ENCODE data around the gene CCDC182.
A peak's percentile ranks its signal among the peaks of the same experiment; 100 is the strongest.

The CCDC182 gene

GRCh38 chr17:57730026-57730701 lies 14.9 kb downstream of the CCDC182 start:
- Histone ChIP-seq H3K9me3 (ENCODE audit: control insufficient read depth, low read length) (no peaks in the 10 kb centered on the region), H3K27me3 (ENCODE audit: control insufficient read depth, insufficient read depth, low read length, poor library complexity, severe bottlenecking) (no peaks in the 10 kb centered on the region), H3K27ac (ENCODE audit: insufficient read depth, low read depth, low read length, poor library complexity, severe bottlenecking) (no peak overlapping the region), H3K36me3 (ENCODE audit: control insufficient read depth, insufficient read depth, low read length) (no peaks in the 10 kb centered on the region), H3K4me1 (ENCODE audit: control insufficient read depth, insufficient read depth, low read length) (no peaks in the 10 kb centered on the region), H3K4me3 (ENCODE audit: insufficient read depth, low read depth, low read length) (no peak overlapping the region)
- WGBS, 2 experiments, result 92 to 93% methylated on average over 3 of the region's 3 CpGs

- no peaks in the 10 kb centered on the region for H3K27me3 ChIP-seq (ENCODE audit: control insufficient read depth, insufficient read depth, low read length, poor library complexity, severe bottlenecking)
- H3K4me1 ChIP-seq (ENCODE audit: control insufficient read depth, insufficient read depth, low read length), result peaks cover 18% of the 10 kb centered on the region
- H3K27ac ChIP-seq (ENCODE audit: insufficient read depth, low read depth, low read length, poor library complexity, severe bottlenecking), result no peak overlapping the region
- H3K9me3 ChIP-seq (ENCODE audit: control insufficient read depth, low read length), result no peaks in the 10 kb centered on the region
- 84 to 88% methylated on average over 8 of the region's 8 CpGs for WGBS, 2 experiments
- no peak overlapping the region for H3K4me3 ChIP-seq (ENCODE audit: insufficient read depth, low read depth, low read length)
- no peaks in the 10 kb centered on the region for H3K36me3 ChIP-seq (ENCODE audit: control insufficient read depth, insufficient read depth, low read length)
Measured at GRCh38 chr17:57727630-57728175, 17.4 kb downstream of the CCDC182 start.

GRCh38 chr17:57726838-57727237 lies 18.3 kb downstream of the CCDC182 start:
- H3K4me3 ChIP-seq (ENCODE audit: insufficient read depth, low read depth, low read length), result no peak overlapping the region
- no peaks in the 10 kb centered on the region for H3K9me3 ChIP-seq (ENCODE audit: control insufficient read depth, low read length)
- H3K27me3 ChIP-seq (ENCODE audit: control insufficient read depth, insufficient read depth, low read length, poor library complexity, severe bottlenecking), result no peaks in the 10 kb centered on the region
- peak overlapping the region; percentile 67 for H3K27ac ChIP-seq (ENCODE audit: insufficient read depth, low read depth, low read length, poor library complexity, severe bottlenecking)
- peaks cover 18% of the 10 kb centered on the region for H3K4me1 ChIP-seq (ENCODE audit: control insufficient read depth, insufficient read depth, low read length)
- WGBS, 2 experiments, result 82% methylated on average over 5 of the region's 5 CpGs
- H3K36me3 ChIP-seq (ENCODE audit: control insufficient read depth, insufficient read depth, low read length), result no peaks in the 10 kb centered on the region

GRCh38 chr17:57726213-57726790 lies 18.8 kb downstream of the CCDC182 start:
- no peaks in the 10 kb centered on the region for H3K9me3 ChIP-seq (ENCODE audit: control insufficient read depth, low read length)
- peak overlapping the region; percentile 67 for H3K27ac ChIP-seq (ENCODE audit: insufficient read depth, low read depth, low read length, poor library complexity, severe bottlenecking)
- H3K27me3 ChIP-seq (ENCODE audit: control insufficient read depth, insufficient read depth, low read length, poor library complexity, severe bottlenecking), result no peaks in the 10 kb centered on the region
- H3K4me3 ChIP-seq (ENCODE audit: insufficient read depth, low read depth, low read length), result no peak overlapping the region
- WGBS, 2 experiments, result 89 to 91% methylated on average over 9 of the region's 9 CpGs
- no peaks in the 10 kb centered on the region for H3K36me3 ChIP-seq (ENCODE audit: control insufficient read depth, insufficient read depth, low read length)
- peaks cover 18% of the 10 kb centered on the region for H3K4me1 ChIP-seq (ENCODE audit: control insufficient read depth, insufficient read depth, low read length)

- no peaks in the 10 kb centered on the region for H3K36me3 ChIP-seq (ENCODE audit: control insufficient read depth, insufficient read depth, low read length)
- H3K4me1 ChIP-seq (ENCODE audit: control insufficient read depth, insufficient read depth, low read length), result peaks cover 18% of the 10 kb centered on the region
- H3K9me3 ChIP-seq (ENCODE audit: control insufficient read depth, low read length), result no peaks in the 10 kb centered on the region
- H3K4me3 ChIP-seq (ENCODE audit: insufficient read depth, low read depth, low read length), result no peak overlapping the region
- no peak overlapping the region for H3K27ac ChIP-seq (ENCODE audit: insufficient read depth, low read depth, low read length, poor library complexity, severe bottlenecking)
- WGBS, 2 experiments, result 89 to 95% methylated on average over 5 of the region's 5 CpGs
- H3K27me3 ChIP-seq (ENCODE audit: control insufficient read depth, insufficient read depth, low read length, poor library complexity, severe bottlenecking), result no peaks in the 10 kb centered on the region
Measured at GRCh38 chr17:57724729-57725125, 20.4 kb downstream of the CCDC182 start.

GRCh38 chr17:57724026-57724728 lies 20.9 kb downstream of the CCDC182 start:
- Histone ChIP-seq H3K36me3 (ENCODE audit: control insufficient read depth, insufficient read depth, low read length) (no peaks in the 10 kb centered on the region), H3K27me3 (ENCODE audit: control insufficient read depth, insufficient read depth, low read length, poor library complexity, severe bottlenecking) (no peaks in the 10 kb centered on the region), H3K9me3 (ENCODE audit: control insufficient read depth, low read length) (no peaks in the 10 kb centered on the region), H3K4me3 (ENCODE audit: insufficient read depth, low read depth, low read length) (no peak overlapping the region), H3K4me1 (ENCODE audit: control insufficient read depth, insufficient read depth, low read length) (peaks cover 18% of the 10 kb centered on the region), H3K27ac (ENCODE audit: insufficient read depth, low read depth, low read length, poor library complexity, severe bottlenecking) (peak overlapping the region; percentile 26)
- 85% methylated on average over 14 of the region's 14 CpGs for WGBS, 2 experiments

- Histone ChIP-seq H3K36me3 (ENCODE audit: control insufficient read depth, insufficient read depth, low read length) (no peaks in the 10 kb centered on the region), H3K4me1 (ENCODE audit: control insufficient read depth, insufficient read depth, low read length) (peaks cover 18% of the 10 kb centered on the region), H3K27ac (ENCODE audit: insufficient read depth, low read depth, low read length, poor library complexity, severe bottlenecking) (peak overlapping the region; percentile 45), H3K4me3 (ENCODE audit: insufficient read depth, low read depth, low read length) (no peak overlapping the region), H3K9me3 (ENCODE audit: control insufficient read depth, low read length) (no peaks in the 10 kb centered on the region), H3K27me3 (ENCODE audit: control insufficient read depth, insufficient read depth, low read length, poor library complexity, severe bottlenecking) (no peaks in the 10 kb centered on the region)
- WGBS, 2 experiments, result 83 to 86% methylated on average over 13 of the region's 13 CpGs
Measured at GRCh38 chr17:57723427-57724025, 21.6 kb downstream of the CCDC182 start.

GRCh38 chr17:57722704-57723043 lies 22.4 kb downstream of the CCDC182 start:
- WGBS, 2 experiments, result 64 to 72% methylated on average over 7 of the region's 7 CpGs
- Histone ChIP-seq H3K4me3 (ENCODE audit: insufficient read depth, low read depth, low read length) (no peak overlapping the region), H3K27me3 (ENCODE audit: control insufficient read depth, insufficient read depth, low read length, poor library complexity, severe bottlenecking) (no peaks in the 10 kb centered on the region), H3K27ac (ENCODE audit: insufficient read depth, low read depth, low read length, poor library complexity, severe bottlenecking) (no peak overlapping the region), H3K9me3 (ENCODE audit: control insufficient read depth, low read length) (no peaks in the 10 kb centered on the region), H3K36me3 (ENCODE audit: control insufficient read depth, insufficient read depth, low read length) (no peaks in the 10 kb centered on the region), H3K4me1 (ENCODE audit: control insufficient read depth, insufficient read depth, low read length) (peaks cover 18% of the 10 kb centered on the region)

GRCh38 chr17:57721967-57722703 lies 23.0 kb downstream of the CCDC182 start:
- Histone ChIP-seq H3K27me3 (ENCODE audit: control insufficient read depth, insufficient read depth, low read length, poor library complexity, severe bottlenecking) (no peaks in the 10 kb centered on the region), H3K27ac (ENCODE audit: insufficient read depth, low read depth, low read length, poor library complexity, severe bottlenecking) (no peak overlapping the region), H3K9me3 (ENCODE audit: control insufficient read depth, low read length) (no peaks in the 10 kb centered on the region), H3K36me3 (ENCODE audit: control insufficient read depth, insufficient read depth, low read length) (no peaks in the 10 kb centered on the region), H3K4me1 (ENCODE audit: control insufficient read depth, insufficient read depth, low read length) (peaks cover 18% of the 10 kb centered on the region), H3K4me3 (ENCODE audit: insufficient read depth, low read depth, low read length) (no peak overlapping the region)
- WGBS, 2 experiments, result 97% methylated on average over 3 of the region's 3 CpGs

All from ectodermal cell (in vitro differentiated cells).